ENCODE results near the gene ELMOD3. TPM values are rescaled to one million over a fixed set of nuclear protein-coding genes. Genes with fewer than 3 reads are reported as not detected.
A peak's percentile ranks its signal among the peaks of the same experiment; 100 is the strongest.

Gene ELMOD3
- total RNA-seq, 2 donors from 2014 or later = 21.4 to 38.7 TPM

GRCh38 chr2:85395912-85396475 is 41.4 kb downstream of the ELMOD3 start:
- Histone ChIP-seq H3K9me3 (no peaks in the 10 kb centered on the region), H3K27me3 (replicated peaks; ENCODE audit: insufficient read depth) (no peaks in the 10 kb centered on the region), H3K4me3 (no peak overlapping the region), H3K4me1 (ENCODE audit: control insufficient read depth in 1 of 2, low read depth in 2 of 2) (peaks cover 0 to 18% of the 10 kb centered on the region in 2 donors), H3K27ac (peak overlapping the region; percentile 67 to 73), H3K36me3 (peaks cover 6% of the 10 kb centered on the region)
- TF ChIP-seq CTCF (IDR thresholded peaks at IDR 0.05) = no peak
- DNase-seq (ENCODE audit: low spot score) (no peak), ATAC-seq (ENCODE audit: insufficient number of reproducible peaks, low FRiP score, low read depth) (no peak)

GRCh38 chr2:85396531-85397470 is 42.2 kb downstream of the ELMOD3 start:
- TF ChIP-seq CTCF (IDR thresholded peaks at IDR 0.05) = no peak
- Histone ChIP-seq H3K36me3 (peaks cover 4% of the 10 kb centered on the region), H3K9me3 (no peaks in the 10 kb centered on the region), H3K4me3 (peak overlapping the region; percentile 56), H3K27me3 (replicated peaks; ENCODE audit: insufficient read depth) (no peaks in the 10 kb centered on the region), H3K27ac (peak overlapping the region; percentile 67 to 73), H3K4me1 (ENCODE audit: control insufficient read depth in 1 of 2, low read depth in 2 of 2) (peaks cover 0 to 18% of the 10 kb centered on the region in 2 donors)
- DNase-seq (ENCODE audit: low spot score) (no peak), ATAC-seq (ENCODE audit: insufficient number of reproducible peaks, low FRiP score, low read depth) (no peak)

- H3K9me3 ChIP-seq = no peaks in the 10 kb centered on the region
- no peak overlapping the region for H3K27ac ChIP-seq
Measured at GRCh38 chr2:85397925-85398331, 43.4 kb downstream of the ELMOD3 start.

GRCh38 chr2:85398426-85399182 is 44.0 kb downstream of the ELMOD3 start:
- no peak for ATAC-seq (ENCODE audit: insufficient number of reproducible peaks, low FRiP score, low read depth)
- peaks cover 0 to 18% of the 10 kb centered on the region in 2 donors for H3K4me1 ChIP-seq (ENCODE audit: control insufficient read depth in 1 of 2, low read depth in 2 of 2)
- no peak overlapping the region for H3K4me3 ChIP-seq
- no peak for DNase-seq (ENCODE audit: low spot score)
- H3K27me3 ChIP-seq (replicated peaks; ENCODE audit: insufficient read depth) = no peaks in the 10 kb centered on the region
- no peaks in the 10 kb centered on the region for H3K9me3 ChIP-seq
- no peak for TF ChIP-seq CTCF (IDR thresholded peaks at IDR 0.05)
- H3K27ac ChIP-seq = no peak overlapping the region
- H3K36me3 ChIP-seq = peaks cover 4% of the 10 kb centered on the region

More at GRCh38 chr2:85397925-85398331, 43.4 kb downstream of the ELMOD3 start:
- no peak overlapping the region for H3K4me3 ChIP-seq
- H3K36me3 ChIP-seq = peaks cover 4% of the 10 kb centered on the region
- no peak for TF ChIP-seq CTCF (IDR thresholded peaks at IDR 0.05)
- peaks cover 0 to 18% of the 10 kb centered on the region in 2 donors for H3K4me1 ChIP-seq (ENCODE audit: control insufficient read depth in 1 of 2, low read depth in 2 of 2)
- no peaks in the 10 kb centered on the region for H3K27me3 ChIP-seq (replicated peaks; ENCODE audit: insufficient read depth)
- ATAC-seq (ENCODE audit: insufficient number of reproducible peaks, low FRiP score, low read depth) (no peak), DNase-seq (ENCODE audit: low spot score) (no peak)

- no peak for TF ChIP-seq CTCF (IDR thresholded peaks at IDR 0.05)
- H3K27ac ChIP-seq = no peak overlapping the region
- H3K4me3 ChIP-seq = no peak overlapping the region
- no peak for ATAC-seq (ENCODE audit: insufficient number of reproducible peaks, low FRiP score, low read depth)
- H3K36me3 ChIP-seq = peaks cover 4% of the 10 kb centered on the region
- no peak for DNase-seq (ENCODE audit: low spot score)
- H3K4me1 ChIP-seq (ENCODE audit: control insufficient read depth in 1 of 2, low read depth in 2 of 2) = peaks cover 0 to 18% of the 10 kb centered on the region in 2 donors
- H3K27me3 ChIP-seq (replicated peaks; ENCODE audit: insufficient read depth) = no peaks in the 10 kb centered on the region
- no peaks in the 10 kb centered on the region for H3K9me3 ChIP-seq
Measured at GRCh38 chr2:85399183-85399455, 44.5 kb downstream of the ELMOD3 start.

Data from thoracic aorta (tissue), 2 donors.